HepG2 (cell line): ENCODE data around the gene TJP2. TPM values are rescaled to one million over a fixed set of nuclear protein-coding genes. Genes with fewer than 3 reads are reported as not detected.
A peak's percentile ranks its signal among the peaks of the same experiment; 100 is the strongest.

Experiments
- AKAP8 ChIP-seq: sonication (generic); formaldehyde crosslinking; IDR thresholded peaks from 2 replicates; pipeline ENCODE4 v1.5.1; 2020; ENCODE audit warnings: mild to moderate bottlenecking, missing genetic modification reagents
- CREM ChIP-seq, 2 experiments: sonication (generic) in 1 of 2; formaldehyde crosslinking in 1 of 2; IDR thresholded peaks; 2 replicates each; pipeline versions ENCODE4 v1.4.0 to v1.6.1; 2016 to 2020; ENCODE audit warnings: antibody characterized with exemption in 1 of 2, mild to moderate bottlenecking in 1 of 2, missing genetic modification reagents in 1 of 2
- ELF1 ChIP-seq: sonication (generic); formaldehyde crosslinking; IDR thresholded peaks from 2 replicates; pipeline ENCODE4 v1.4.0; 2020; ENCODE audit warnings: missing genetic modification reagents
- FLYWCH1 ChIP-seq: sonication (generic); formaldehyde crosslinking; IDR thresholded peaks from 2 replicates; pipeline ENCODE4 v1.8.1; 2023; ENCODE audit warnings: mild to moderate bottlenecking, missing genetic modification reagents
- FOXC1 ChIP-seq: sonication (generic); formaldehyde crosslinking; IDR thresholded peaks from 2 replicates; pipeline ENCODE4 v1.8.0; 2022; ENCODE audit warnings: mild to moderate bottlenecking, missing genetic modification reagents, borderline replicate concordance
- GTF3A ChIP-seq: sonication (generic); formaldehyde crosslinking; conservative IDR thresholded peaks from 2 replicates; pipeline ENCODE4 v1.4.0; 2020; ENCODE audit warnings: mild to moderate bottlenecking, missing genetic modification reagents
- NFE2 ChIP-seq: sonication (generic); formaldehyde crosslinking; IDR thresholded peaks from 2 replicates; pipeline ENCODE4 v1.4.0; 2020; ENCODE audit warnings: missing genetic modification reagents
- RBM39 ChIP-seq: fragments of 200-400 bp; formaldehyde crosslinking; IDR thresholded peaks from one replicate; pipeline ENCODE4 v1.6.1; 2018; ENCODE audit warnings: antibody characterized with exemption, mild to moderate bottlenecking, low read depth, low read length; ENCODE audit not compliant: poor library complexity, severe bottlenecking
- SAP130 ChIP-seq: IDR thresholded peaks from 2 replicates; pipeline ENCODE4 v1.6.1; 2016; ENCODE audit warnings: low read depth
- SMAD9 ChIP-seq: sonication (generic); formaldehyde crosslinking; IDR thresholded peaks from 2 replicates; pipeline ENCODE4 v1.5.1; 2020; ENCODE audit warnings: mild to moderate bottlenecking, missing genetic modification reagents
- ZNF205 ChIP-seq: IDR thresholded peaks from 2 replicates; pipeline ENCODE4 v1.6.1; 2018; ENCODE audit warnings: missing biosample characterization, missing genetic modification reagents
- ZNF644 ChIP-seq: IDR thresholded peaks from 2 replicates; pipeline ENCODE4 v1.6.1; 2016; ENCODE audit warnings: low read depth
- ZNF878 ChIP-seq: sonication (generic); formaldehyde crosslinking; IDR thresholded peaks from 2 replicates; pipeline ENCODE4 v1.8.1; 2023; ENCODE audit warnings: mild to moderate bottlenecking, missing genetic modification reagents, moderate library complexity
- ZSCAN21 ChIP-seq: sonication (generic); formaldehyde crosslinking; IDR thresholded peaks from 2 replicates; pipeline ENCODE4 v1.8.0; 2022; ENCODE audit warnings: mild to moderate bottlenecking, missing genetic modification reagents, moderate library complexity, borderline replicate concordance
- polyA plus RNA-seq, 8 experiments: library from polyadenylated mRNA; depleted of rRNA in 3 of 8; stranded (reverse) in 7 of 8; unstranded in 1 of 8; fragments of >200 nt; fragmentation: Illumina TruSeq in 4 of 8; extraction: Trizol in 4 of 8; gene quantifications; 2 replicates each; pipeline versions ENCODE4 v1.2.1 to v1.2.3, GENCODE V29; 2011 to 2016; ENCODE audit warnings: low read depth in 4 of 8, missing spikeins in 1 of 8, mixed read lengths in 1 of 8; ENCODE audit not compliant: insufficient read depth in 1 of 8
- total RNA-seq, 5 experiments: library from RNA; depleted of rRNA; stranded (reverse); fragments of >200 nt; fragmentation: Illumina TruSeq; extraction: Trizol; gene quantifications; 2 replicates each; pipeline ENCODE4 v1.2.3, GENCODE V29; 2016; ENCODE audit warnings: low read depth in 1 of 5
- TF ChIP-seq, protein P1 (sequence below): IDR thresholded peaks from 2 replicates; pipeline ENCODE4 v1.6.1; 2016; ENCODE audit warnings: low read depth, missing genetic modification reagents, missing compliant biosample characterization
- TF ChIP-seq, protein P2 (sequence below): sonication (generic); formaldehyde crosslinking; IDR thresholded peaks from 2 replicates; pipeline ENCODE4 v1.8.0; 2023; ENCODE audit warnings: mild to moderate bottlenecking, missing genetic modification reagents
- TF ChIP-seq, protein P3 (sequence below): sonication (generic); formaldehyde crosslinking; IDR thresholded peaks from 2 replicates; pipeline ENCODE4 v1.4.0; 2020; ENCODE audit warnings: missing genetic modification reagents, mild to moderate bottlenecking, borderline replicate concordance
- TF ChIP-seq, protein P4 (sequence below): sonication (generic); formaldehyde crosslinking; IDR thresholded peaks from 2 replicates; pipeline ENCODE4 v1.5.0; 2020; ENCODE audit warnings: missing genetic modification reagents
- TF ChIP-seq, protein P5 (sequence below): sonication (generic); formaldehyde crosslinking; IDR thresholded peaks from 2 replicates; pipeline ENCODE4 v1.8.1; 2023; ENCODE audit warnings: mild to moderate bottlenecking, missing genetic modification reagents

The TJP2 gene
- total and polyA plus RNA-seq, 2 of the 13 experiments (the other 11 are each of a cell fraction or from before 2014, with no cell fraction given) = 109 to 110 TPM

DNA sequence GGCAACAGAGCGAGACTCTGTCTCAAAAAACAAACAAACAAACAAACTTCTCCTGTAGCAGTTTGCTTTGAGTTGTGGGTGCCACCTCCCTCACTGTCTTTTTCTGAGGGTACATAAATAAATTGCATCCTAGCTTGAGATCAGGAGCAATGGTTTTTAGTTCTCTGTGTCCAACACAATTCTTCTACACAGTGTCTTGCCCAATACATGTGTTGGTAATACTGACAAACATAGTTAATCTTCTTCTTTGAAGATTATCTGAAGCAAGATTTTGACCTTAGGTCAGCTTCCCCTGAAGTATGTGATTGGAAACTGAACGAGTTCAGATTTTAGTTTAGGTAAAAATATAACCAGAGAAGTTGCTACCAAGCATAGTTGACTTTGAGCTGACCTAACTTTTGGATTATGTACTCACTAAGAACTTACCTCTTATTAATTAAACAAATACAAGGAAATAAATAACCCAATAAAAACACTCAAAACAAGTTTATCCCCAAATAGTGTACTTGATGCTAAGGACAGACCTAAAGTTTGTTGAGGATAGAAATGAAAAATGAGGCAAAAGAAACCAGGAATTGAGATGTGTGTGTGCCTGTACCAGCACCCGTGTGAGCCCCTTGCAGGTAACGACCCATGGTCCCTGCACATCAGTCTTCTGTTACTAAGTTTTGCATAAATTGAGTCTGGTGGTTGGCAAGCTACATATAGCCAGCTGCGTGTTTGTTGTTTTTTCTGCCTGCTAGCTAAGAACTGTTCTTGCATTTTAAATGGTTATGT, 16.2 kb downstream of the TJP2 start (continued):
- TF ChIP-seq, protein P1, sequence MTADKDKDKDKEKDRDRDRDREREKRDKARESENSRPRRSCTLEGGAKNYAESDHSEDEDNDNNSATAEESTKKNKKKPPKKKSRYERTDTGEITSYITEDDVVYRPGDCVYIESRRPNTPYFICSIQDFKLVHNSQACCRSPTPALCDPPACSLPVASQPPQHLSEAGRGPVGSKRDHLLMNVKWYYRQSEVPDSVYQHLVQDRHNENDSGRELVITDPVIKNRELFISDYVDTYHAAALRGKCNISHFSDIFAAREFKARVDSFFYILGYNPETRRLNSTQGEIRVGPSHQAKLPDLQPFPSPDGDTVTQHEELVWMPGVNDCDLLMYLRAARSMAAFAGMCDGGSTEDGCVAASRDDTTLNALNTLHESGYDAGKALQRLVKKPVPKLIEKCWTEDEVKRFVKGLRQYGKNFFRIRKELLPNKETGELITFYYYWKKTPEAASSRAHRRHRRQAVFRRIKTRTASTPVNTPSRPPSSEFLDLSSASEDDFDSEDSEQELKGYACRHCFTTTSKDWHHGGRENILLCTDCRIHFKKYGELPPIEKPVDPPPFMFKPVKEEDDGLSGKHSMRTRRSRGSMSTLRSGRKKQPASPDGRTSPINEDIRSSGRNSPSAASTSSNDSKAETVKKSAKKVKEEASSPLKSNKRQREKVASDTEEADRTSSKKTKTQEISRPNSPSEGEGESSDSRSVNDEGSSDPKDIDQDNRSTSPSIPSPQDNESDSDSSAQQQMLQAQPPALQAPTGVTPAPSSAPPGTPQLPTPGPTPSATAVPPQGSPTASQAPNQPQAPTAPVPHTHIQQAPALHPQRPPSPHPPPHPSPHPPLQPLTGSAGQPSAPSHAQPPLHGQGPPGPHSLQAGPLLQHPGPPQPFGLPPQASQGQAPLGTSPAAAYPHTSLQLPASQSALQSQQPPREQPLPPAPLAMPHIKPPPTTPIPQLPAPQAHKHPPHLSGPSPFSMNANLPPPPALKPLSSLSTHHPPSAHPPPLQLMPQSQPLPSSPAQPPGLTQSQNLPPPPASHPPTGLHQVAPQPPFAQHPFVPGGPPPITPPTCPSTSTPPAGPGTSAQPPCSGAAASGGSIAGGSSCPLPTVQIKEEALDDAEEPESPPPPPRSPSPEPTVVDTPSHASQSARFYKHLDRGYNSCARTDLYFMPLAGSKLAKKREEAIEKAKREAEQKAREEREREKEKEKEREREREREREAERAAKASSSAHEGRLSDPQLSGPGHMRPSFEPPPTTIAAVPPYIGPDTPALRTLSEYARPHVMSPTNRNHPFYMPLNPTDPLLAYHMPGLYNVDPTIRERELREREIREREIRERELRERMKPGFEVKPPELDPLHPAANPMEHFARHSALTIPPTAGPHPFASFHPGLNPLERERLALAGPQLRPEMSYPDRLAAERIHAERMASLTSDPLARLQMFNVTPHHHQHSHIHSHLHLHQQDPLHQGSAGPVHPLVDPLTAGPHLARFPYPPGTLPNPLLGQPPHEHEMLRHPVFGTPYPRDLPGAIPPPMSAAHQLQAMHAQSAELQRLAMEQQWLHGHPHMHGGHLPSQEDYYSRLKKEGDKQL = peak; percentile 94
- no peak for TF ChIP-seq NFE2 (CRISPR knock-in tag)
- TF ChIP-seq, protein P2, sequence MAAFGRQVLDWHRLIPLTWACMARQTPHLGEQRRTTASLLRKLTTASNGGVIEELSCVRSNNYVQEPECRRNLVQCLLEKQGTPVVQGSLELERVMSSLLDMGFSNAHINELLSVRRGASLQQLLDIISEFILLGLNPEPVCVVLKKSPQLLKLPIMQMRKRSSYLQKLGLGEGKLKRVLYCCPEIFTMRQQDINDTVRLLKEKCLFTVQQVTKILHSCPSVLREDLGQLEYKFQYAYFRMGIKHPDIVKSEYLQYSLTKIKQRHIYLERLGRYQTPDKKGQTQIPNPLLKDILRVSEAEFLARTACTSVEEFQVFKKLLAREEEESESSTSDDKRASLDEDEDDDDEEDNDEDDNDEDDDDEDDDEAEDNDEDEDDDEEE = no peak
- no peak for TF ChIP-seq ZNF878 (CRISPR knock-in tag)
- TF ChIP-seq FOXC1 (CRISPR knock-in tag) = no peak
- TF ChIP-seq CREM (IDR thresholded peaks at IDR 0.05) = peak; percentile 90
- TF ChIP-seq CREM (CRISPR knock-in tag; IDR thresholded peaks at IDR 0.05) = no peak
- TF ChIP-seq, protein P3, sequence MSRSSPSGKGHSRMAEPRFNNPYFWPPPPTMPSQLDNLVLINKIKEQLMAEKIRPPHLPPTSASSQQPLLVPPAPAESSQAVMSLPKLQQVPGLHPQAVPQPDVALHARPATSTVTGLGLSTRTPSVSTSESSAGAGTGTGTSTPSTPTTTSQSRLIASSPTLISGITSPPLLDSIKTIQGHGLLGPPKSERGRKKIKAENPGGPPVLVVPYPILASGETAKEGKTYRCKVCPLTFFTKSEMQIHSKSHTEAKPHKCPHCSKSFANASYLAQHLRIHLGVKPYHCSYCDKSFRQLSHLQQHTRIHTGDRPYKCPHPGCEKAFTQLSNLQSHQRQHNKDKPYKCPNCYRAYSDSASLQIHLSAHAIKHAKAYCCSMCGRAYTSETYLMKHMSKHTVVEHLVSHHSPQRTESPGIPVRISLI (CRISPR knock-in tag) = peak; percentile 15; the same call in 1 of the 2 replicates
- TF ChIP-seq SAP130 (CRISPR knock-in tag) = peak; percentile 76
- no peak; the same call in none of the 2 replicates for TF ChIP-seq ZNF644 (CRISPR knock-in tag)
- no peak for TF ChIP-seq ZNF205
- TF ChIP-seq GTF3A (CRISPR knock-in tag) = no peak
- TF ChIP-seq, protein P4, sequence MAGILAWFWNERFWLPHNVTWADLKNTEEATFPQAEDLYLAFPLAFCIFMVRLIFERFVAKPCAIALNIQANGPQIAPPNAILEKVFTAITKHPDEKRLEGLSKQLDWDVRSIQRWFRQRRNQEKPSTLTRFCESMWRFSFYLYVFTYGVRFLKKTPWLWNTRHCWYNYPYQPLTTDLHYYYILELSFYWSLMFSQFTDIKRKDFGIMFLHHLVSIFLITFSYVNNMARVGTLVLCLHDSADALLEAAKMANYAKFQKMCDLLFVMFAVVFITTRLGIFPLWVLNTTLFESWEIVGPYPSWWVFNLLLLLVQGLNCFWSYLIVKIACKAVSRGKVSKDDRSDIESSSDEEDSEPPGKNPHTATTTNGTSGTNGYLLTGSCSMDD (CRISPR knock-in tag) = no peak
- no peak for TF ChIP-seq ZSCAN21 (CRISPR knock-in tag)
- no peak for TF ChIP-seq SMAD9 (CRISPR knock-in tag)
- no peak for TF ChIP-seq AKAP8 (CRISPR knock-in tag)
- no peak for TF ChIP-seq ELF1
- TF ChIP-seq RBM39 = no peak
- no peak for TF ChIP-seq FLYWCH1 (CRISPR knock-in tag)
- TF ChIP-seq, protein P5, sequence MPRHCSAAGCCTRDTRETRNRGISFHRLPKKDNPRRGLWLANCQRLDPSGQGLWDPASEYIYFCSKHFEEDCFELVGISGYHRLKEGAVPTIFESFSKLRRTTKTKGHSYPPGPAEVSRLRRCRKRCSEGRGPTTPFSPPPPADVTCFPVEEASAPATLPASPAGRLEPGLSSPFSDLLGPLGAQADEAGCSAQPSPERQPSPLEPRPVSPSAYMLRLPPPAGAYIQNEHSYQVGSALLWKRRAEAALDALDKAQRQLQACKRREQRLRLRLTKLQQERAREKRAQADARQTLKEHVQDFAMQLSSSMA (CRISPR knock-in tag) = no peak
